Ascending aorta (tissue), 2 donors: ENCODE data around the gene CTSD. TPM values are rescaled to one million over a fixed set of nuclear protein-coding genes. Genes with fewer than 3 reads are reported as not detected.
A peak's percentile ranks its signal among the peaks of the same experiment; 100 is the strongest.

Source experiments
- DNase-seq, 2 donors: peaks; one replicate each; pipeline ENCODE4 v3.0.0-alpha.2; 2019; ENCODE audit warnings: low spot score in 2 of 2
- H3K27ac ChIP-seq, 2 donors: fragments of 200-600 bp; sonication (generic); one replicate each; pipeline ENCODE4 v1.5.1; 2016 to 2017; ENCODE audit warnings: mild to moderate bottlenecking in 1 of 2
- H3K27me3 ChIP-seq: fragments of 200-600 bp; sonication (generic); one replicate; pipeline ENCODE4 v1.5.1; 2017
- H3K36me3 ChIP-seq, 2 donors: fragments of 200-600 bp; sonication (generic); one replicate each; pipeline ENCODE4 v1.5.1; 2016
- H3K4me1 ChIP-seq, 2 donors: fragments of 200-600 bp; sonication (generic); one replicate each; pipeline ENCODE4 v1.5.1; 2016 to 2017; ENCODE audit warnings: mild to moderate bottlenecking in 1 of 2
- H3K4me3 ChIP-seq, 2 donors: fragments of 200-600 bp; sonication (generic); one replicate each; pipeline ENCODE4 v1.5.1; 2016 to 2017; ENCODE audit warnings: mild to moderate bottlenecking in 1 of 2
- H3K9me3 ChIP-seq, 2 donors: fragments of 200-600 bp; sonication (generic); one replicate each; pipeline ENCODE4 v1.5.1; 2016
- intact Hi-C: fragments of 100-400 bp; cut with DNase I; formaldehyde crosslinking; loops from one replicate; pipeline ENCODE4 v1.15.1; 2023
- total RNA-seq: library from RNA; depleted of rRNA; stranded (reverse); fragments of >200 nt; gene quantifications from one replicate; pipeline ENCODE4 v1.1.0, GENCODE V29; 2016
- TF ChIP-seq, protein P1 (sequence below), 3 experiments: fragments of 200-600 bp in 2 of 3; fragments of 450-650 bp in 1 of 3; sonication (generic) in 2 of 3; IDR thresholded peaks; one replicate each; pipeline ENCODE4 v1.5.1; 2016 to 2019; ENCODE audit warnings: antibody characterized with exemption in 3 of 3, mild to moderate bottlenecking in 1 of 3, moderate library complexity in 1 of 3

Gene CTSD
- total RNA-seq, 1 donor from 2014 or later: 777 TPM

- Histone ChIP-seq H3K4me1 (peaks cover 18 to 34% of the 10 kb centered on the region in 2 donors), H3K27me3 (no peaks in the 10 kb centered on the region), H3K9me3 (no peaks in the 10 kb centered on the region), H3K36me3 (peaks cover 21 to 28% of the 10 kb centered on the region in 2 donors), H3K27ac (peak overlapping the region; percentile 96 to 97), H3K4me3 (peak overlapping the region; percentile 68 to 80)
- DNase-seq: peak; percentile 65 to 90
- TF ChIP-seq, protein P1, sequence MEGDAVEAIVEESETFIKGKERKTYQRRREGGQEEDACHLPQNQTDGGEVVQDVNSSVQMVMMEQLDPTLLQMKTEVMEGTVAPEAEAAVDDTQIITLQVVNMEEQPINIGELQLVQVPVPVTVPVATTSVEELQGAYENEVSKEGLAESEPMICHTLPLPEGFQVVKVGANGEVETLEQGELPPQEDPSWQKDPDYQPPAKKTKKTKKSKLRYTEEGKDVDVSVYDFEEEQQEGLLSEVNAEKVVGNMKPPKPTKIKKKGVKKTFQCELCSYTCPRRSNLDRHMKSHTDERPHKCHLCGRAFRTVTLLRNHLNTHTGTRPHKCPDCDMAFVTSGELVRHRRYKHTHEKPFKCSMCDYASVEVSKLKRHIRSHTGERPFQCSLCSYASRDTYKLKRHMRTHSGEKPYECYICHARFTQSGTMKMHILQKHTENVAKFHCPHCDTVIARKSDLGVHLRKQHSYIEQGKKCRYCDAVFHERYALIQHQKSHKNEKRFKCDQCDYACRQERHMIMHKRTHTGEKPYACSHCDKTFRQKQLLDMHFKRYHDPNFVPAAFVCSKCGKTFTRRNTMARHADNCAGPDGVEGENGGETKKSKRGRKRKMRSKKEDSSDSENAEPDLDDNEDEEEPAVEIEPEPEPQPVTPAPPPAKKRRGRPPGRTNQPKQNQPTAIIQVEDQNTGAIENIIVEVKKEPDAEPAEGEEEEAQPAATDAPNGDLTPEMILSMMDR (IDR thresholded peaks at IDR 0.05): no peak
- intact Hi-C loops: loop anchor here (1.0 to 5.0 kb wide), 6 partner anchors 14 to 202 kb away; partner anchors contain the start of gene CTSD
Measured at GRCh38 chr11:1749395-1750351, 14.1 kb downstream of the CTSD start.

DNA sequence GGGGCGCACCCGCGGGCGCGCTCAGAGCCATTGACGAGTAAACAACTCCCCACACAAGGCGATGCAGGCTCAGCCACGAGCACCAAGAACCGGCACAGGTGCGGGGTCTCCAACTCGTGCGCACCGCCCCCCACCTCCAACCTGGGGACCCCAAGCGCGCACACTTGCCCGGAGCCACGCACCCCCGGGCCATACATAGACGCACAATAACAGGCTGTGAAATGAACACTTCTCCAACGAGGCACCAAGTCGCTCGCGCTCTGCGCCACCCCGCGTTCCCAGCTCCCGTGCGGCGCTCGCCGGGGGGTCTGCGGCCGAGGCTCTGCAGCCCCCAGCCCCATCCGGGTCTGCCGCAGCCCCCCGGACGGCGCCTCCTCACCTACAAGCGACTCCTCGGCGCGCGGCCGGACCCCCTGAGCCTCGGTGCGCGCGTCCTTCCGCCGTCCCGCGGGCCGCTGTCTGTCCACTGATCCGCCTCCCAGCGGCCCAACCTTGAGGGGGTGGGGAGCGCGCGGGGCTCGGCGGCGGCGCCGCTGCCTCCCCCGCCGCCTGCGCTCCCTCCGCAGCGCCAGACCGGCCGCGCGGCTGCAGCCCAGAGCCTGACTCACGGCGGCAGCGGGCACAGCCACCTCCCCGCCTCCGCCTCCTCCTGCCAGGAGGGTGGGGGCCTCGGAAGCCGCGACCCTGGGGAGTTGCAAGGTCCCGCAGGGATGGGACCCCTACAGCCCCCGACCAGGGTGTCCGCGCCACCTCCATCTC, 14.9 kb downstream of the CTSD start:
- intact Hi-C loops: loop anchor here (1.0 to 2.0 kb wide), 3 partner anchors 14 to 78 kb away; partner anchors contain the start of gene CTSD
- H3K9me3 ChIP-seq: no peaks in the 10 kb centered on the region
- H3K27ac ChIP-seq: peak overlapping the region; percentile 96 to 97
- peak in 1 of 2 donors; percentile 77 for DNase-seq
- H3K4me3 ChIP-seq: peak overlapping the region; percentile 68 to 80
- H3K36me3 ChIP-seq: peaks cover 13 to 19% of the 10 kb centered on the region in 2 donors
- no peaks in the 10 kb centered on the region for H3K27me3 ChIP-seq
- H3K4me1 ChIP-seq: peaks cover 18 to 34% of the 10 kb centered on the region in 2 donors
- TF ChIP-seq, protein P1 (IDR thresholded peaks at IDR 0.05): no peak

GRCh38 chr11:1747753-1748635, 15.7 kb downstream of the CTSD start:
- H3K27ac ChIP-seq: peak overlapping the region; percentile 96 to 97

DNA sequence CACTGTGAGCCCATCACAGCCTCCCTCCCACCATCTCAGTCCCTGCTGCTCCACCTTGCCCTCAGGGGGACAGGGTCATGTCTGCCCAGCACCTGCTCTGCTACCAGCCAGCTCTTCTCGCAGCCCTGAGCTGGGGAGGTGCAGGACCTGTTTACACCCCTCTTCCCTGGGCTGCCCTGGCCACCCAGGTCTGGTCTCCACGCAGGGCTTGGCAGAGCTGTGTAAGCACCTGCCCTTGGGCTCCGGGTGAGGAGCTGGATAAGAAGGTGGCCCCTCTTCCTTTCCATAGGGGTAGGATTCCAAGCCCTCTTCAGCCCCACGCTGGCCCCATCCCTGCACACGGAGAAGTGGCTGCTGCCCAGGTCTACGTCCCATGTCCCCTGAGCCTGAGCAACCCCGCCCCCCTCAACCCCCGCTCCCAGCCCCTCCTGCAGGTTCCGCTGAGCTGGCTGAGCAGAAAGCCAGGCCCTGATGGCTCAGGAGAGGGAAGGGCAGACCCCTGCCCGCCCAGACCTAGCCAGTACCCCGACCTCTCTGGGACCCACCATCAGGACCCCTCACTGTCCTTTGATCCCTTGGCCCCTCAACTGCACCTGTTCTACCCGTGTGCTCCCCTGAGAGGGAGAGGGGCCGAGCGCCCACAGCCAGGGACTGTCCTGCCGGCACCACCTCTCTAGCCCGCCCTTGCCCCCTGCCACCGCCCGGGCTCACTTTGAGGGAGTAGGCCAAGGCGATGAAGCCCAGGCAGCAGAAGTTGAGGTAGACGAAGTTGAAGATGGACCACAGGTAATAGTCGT, 16.6 kb downstream of the CTSD start:
- H3K36me3 ChIP-seq: peaks cover 0 to 5% of the 10 kb centered on the region in 2 donors
- intact Hi-C loops: no loop called here
- no peaks in the 10 kb centered on the region for H3K27me3 ChIP-seq
- peak in 1 of 2 donors; percentile 56 for DNase-seq
- TF ChIP-seq, protein P1 (IDR thresholded peaks at IDR 0.05): no peak
- no peaks in the 10 kb centered on the region for H3K9me3 ChIP-seq
- peaks cover 18 to 34% of the 10 kb centered on the region in 2 donors for H3K4me1 ChIP-seq
- peak overlapping the region; percentile 96 to 97 for H3K27ac ChIP-seq
- H3K4me3 ChIP-seq: peak overlapping the region; percentile 68 to 80

More at GRCh38 chr11:1747753-1748635, 15.7 kb downstream of the CTSD start:
- TF ChIP-seq, protein P1 (IDR thresholded peaks at IDR 0.05): peak in 1 of 3 experiments; percentile 16
- peaks cover 5 to 11% of the 10 kb centered on the region in 2 donors for H3K36me3 ChIP-seq
- H3K27me3 ChIP-seq: no peaks in the 10 kb centered on the region
- H3K4me1 ChIP-seq: peaks cover 18 to 34% of the 10 kb centered on the region in 2 donors
- peak in 1 of 2 donors; percentile 73 for DNase-seq
- intact Hi-C loops: loop anchor here (2.0 kb wide), 1 partner anchor 53 kb away; no protein-coding TSS in a partner anchor
- H3K9me3 ChIP-seq: no peaks in the 10 kb centered on the region
- peak overlapping the region; percentile 68 to 80 for H3K4me3 ChIP-seq
